GM23338 (cell line): Measurements from ENCODE around the gene FUBP1. TPM values are rescaled to one million over a fixed set of nuclear protein-coding genes. Genes with fewer than 3 reads are reported as not detected.
"Not testable (repeated sequence)": the region's sequence is repeated elsewhere in the genome, so short reads cannot be mapped to it uniquely, and the experiment has no call there.

Experiments used
- ATAC-seq: fragments of 200-7000 bp; cut with Tn5 transposase; 3 replicates; pipeline ENCODE4 v1.9.1; 2020
- DNase-seq: peaks from one replicate; pipeline ENCODE4 v3.0.0-alpha.2; 2015; ENCODE audit warnings: low spot score
- H2AFZ ChIP-seq: fragments of 200-600 bp; sonication (generic); 2 replicates; pipeline ENCODE4 v1.8.0; 2016; ENCODE audit warnings: antibody characterized with exemption, mild to moderate bottlenecking, moderate library complexity
- H3F3A ChIP-seq: fragments of 200-600 bp; sonication (generic); replicated peaks from 2 replicates; pipeline ENCODE4 v1.8.0; 2017; ENCODE audit warnings: antibody characterized with exemption, mixed run types, low read depth
- H3K27ac ChIP-seq: fragments of 200-600 bp; sonication (generic); 2 replicates; pipeline ENCODE4 v1.6.1; 2016; ENCODE audit warnings: low read depth
- H3K27me3 ChIP-seq: fragments of 200-600 bp; sonication (generic); 2 replicates; pipeline ENCODE4 v1.8.0; 2016; ENCODE audit warnings: mild to moderate bottlenecking, mixed run types, moderate library complexity; ENCODE audit not compliant: insufficient read depth
- H3K36me3 ChIP-seq: fragments of 200-600 bp; sonication (generic); 2 replicates; pipeline ENCODE4 v1.8.0; 2016; ENCODE audit warnings: mild to moderate bottlenecking; ENCODE audit not compliant: insufficient read depth
- H3K4me1 ChIP-seq: fragments of 200-600 bp; sonication (generic); 2 replicates; pipeline ENCODE4 v1.8.0; 2016; ENCODE audit warnings: mild to moderate bottlenecking, moderate library complexity; ENCODE audit not compliant: insufficient read depth
- H3K4me2 ChIP-seq: fragments of 200-600 bp; sonication (generic); 2 replicates; pipeline ENCODE4 v1.7.1; 2017; ENCODE audit warnings: mixed run types
- H3K4me3 ChIP-seq: fragments of 200-600 bp; sonication (generic); 2 replicates; pipeline ENCODE4 v1.6.1; 2016; ENCODE audit warnings: mixed run types
- H3K79me2 ChIP-seq: fragments of 200-600 bp; sonication (generic); replicated peaks from 2 replicates; pipeline ENCODE4 v1.8.0; 2017; ENCODE audit warnings: mild to moderate bottlenecking; ENCODE audit not compliant: insufficient read depth
- H3K9me2 ChIP-seq: fragments of 200-600 bp; sonication (generic); 2 replicates; pipeline ENCODE4 v1.8.0; 2017; ENCODE audit not compliant: insufficient read depth
- H4K20me1 ChIP-seq: fragments of 200-600 bp; sonication (generic); replicated peaks from 2 replicates; pipeline ENCODE4 v1.8.0; 2017; ENCODE audit warnings: mild to moderate bottlenecking; ENCODE audit not compliant: insufficient read depth
- H3K27ac Mint-ChIP-seq: 2 replicates; pipeline ENCODE4 v1.8.0; 2020; ENCODE audit warnings: inconsistent platforms, mild to moderate bottlenecking, moderate library complexity, mixed read lengths
- H3K27me3 Mint-ChIP-seq: 3 replicates; pipeline ENCODE4 v1.8.0; 2022; ENCODE audit warnings: low read depth, mild to moderate bottlenecking, moderate library complexity, mixed read lengths, inconsistent platforms; ENCODE audit not compliant: insufficient read depth, poor library complexity
- H3K36me3 Mint-ChIP-seq: 3 replicates; pipeline ENCODE4 v1.8.0; 2021; ENCODE audit warnings: low read depth, mild to moderate bottlenecking, inconsistent platforms, moderate library complexity, mixed read lengths
- H3K4me1 Mint-ChIP-seq: 3 replicates; pipeline ENCODE4 v1.8.0; 2020; ENCODE audit warnings: mild to moderate bottlenecking, inconsistent platforms, mixed read lengths
- H3K4me3 Mint-ChIP-seq: 3 replicates; pipeline ENCODE4 v1.8.0; 2021; ENCODE audit warnings: moderate library complexity, mild to moderate bottlenecking, inconsistent platforms, mixed read lengths
- H3K9me3 Mint-ChIP-seq: 3 replicates; pipeline ENCODE4 v1.8.0; 2020; ENCODE audit warnings: moderate library complexity, mild to moderate bottlenecking, inconsistent platforms, mixed read lengths
- CREB1 ChIP-seq: fragments of 250-450 bp; sonication (Bioruptor Pico); IDR thresholded peaks from 2 replicates; pipeline ENCODE4 v1.5.0; 2020; ENCODE audit warnings: low read depth, mild to moderate bottlenecking, moderate library complexity
- CTCF ChIP-seq, 2 experiments: fragments of 200-600 bp in 1 of 2; sonication (generic) in 1 of 2; conservative IDR thresholded peaks; 2 replicates each; pipeline versions ENCODE4 v1.5.1 to v1.6.1; 2016 to 2017; ENCODE audit warnings: antibody characterized with exemption in 2 of 2, low read depth in 2 of 2, mild to moderate bottlenecking in 2 of 2, moderate library complexity in 1 of 2
- ETS1 ChIP-seq: IDR thresholded peaks from 2 replicates; pipeline ENCODE4 v1.6.1; 2016; ENCODE audit warnings: antibody characterized with exemption
- EZH2 ChIP-seq: fragments of 200-600 bp; sonication (generic); IDR thresholded peaks from one replicate; pipeline ENCODE4 v1.8.0; 2017; ENCODE audit warnings: antibody characterized with exemption, mild to moderate bottlenecking, low read depth; ENCODE audit not compliant: unreplicated experiment
- JUNB ChIP-seq: IDR thresholded peaks from one replicate; pipeline ENCODE4 v1.6.1; 2016; ENCODE audit warnings: antibody characterized with exemption; ENCODE audit not compliant: unreplicated experiment
- NANOG ChIP-seq: IDR thresholded peaks from 2 replicates; pipeline ENCODE4 v1.6.1; 2016; ENCODE audit warnings: antibody characterized with exemption, borderline replicate concordance
- REST ChIP-seq: IDR thresholded peaks from one replicate; pipeline ENCODE4 v1.6.1; 2018; ENCODE audit warnings: antibody characterized with exemption; ENCODE audit not compliant: unreplicated experiment
- ZNF114 ChIP-seq: fragments of 250-450 bp; sonication (Bioruptor Pico); IDR thresholded peaks from 2 replicates; pipeline ENCODE4 v1.5.0; 2020; ENCODE audit warnings: mild to moderate bottlenecking, moderate library complexity
- ZNF462 ChIP-seq: fragments of 250-450 bp; sonication (Bioruptor Pico); IDR thresholded peaks from 2 replicates; pipeline ENCODE4 v1.5.0; 2020; ENCODE audit warnings: mild to moderate bottlenecking, moderate library complexity
- polyA plus RNA-seq: library from polyadenylated mRNA; unstranded; fragments of >200 nt; fragmentation: Nextera tagmentation; extraction: Ambion mirVana; gene quantifications from 2 replicates; pipeline ENCODE4 v1.2.1, GENCODE V29; 2016
- total RNA-seq: library from RNA; depleted of rRNA; stranded (reverse); fragments of >200 nt; shearing (Covaris generic); gene quantifications from 2 replicates; pipeline ENCODE4 v1.2.3, GENCODE V29; 2014

FUBP1 gene
- total and polyA plus RNA-seq, 2 experiments from 2014 or later, result 212 to 308 TPM

GRCh38 chr1:77918918-77919317, 60.0 kb downstream of the FUBP1 start:
- not testable (repeated sequence) for H3K4me1 Mint-ChIP-seq, H3K27me3 ChIP-seq, ATAC-seq, DNase-seq, H3K4me3 Mint-ChIP-seq, H3K9me3 Mint-ChIP-seq, H4K20me1 ChIP-seq, H3K36me3 ChIP-seq, H3K27me3 Mint-ChIP-seq, H3F3A ChIP-seq, H2AFZ ChIP-seq, H3K4me2 ChIP-seq, H3K4me3 ChIP-seq, H3K27ac ChIP-seq, H3K79me2 ChIP-seq, H3K36me3 Mint-ChIP-seq, H3K4me1 ChIP-seq, H3K27ac Mint-ChIP-seq, H3K9me2 ChIP-seq

- H3K27ac Mint-ChIP-seq, result no peak overlapping the region
- no peak overlapping the region for H3K27ac ChIP-seq
- H3K4me3 ChIP-seq, result no peak overlapping the region
- H3F3A ChIP-seq, result no peaks in the 10 kb centered on the region
- no peak overlapping the region for H3K4me3 Mint-ChIP-seq
- no peaks in the 10 kb centered on the region for H3K36me3 Mint-ChIP-seq
- no peaks in the 10 kb centered on the region for H3K9me2 ChIP-seq
- H3K27me3 ChIP-seq, result no peaks in the 10 kb centered on the region
- no peaks in the 10 kb centered on the region for H3K4me1 Mint-ChIP-seq
- no peak overlapping the region for H3K4me2 ChIP-seq
- TF ChIP-seq JUNB, result no peak
- no peak for TF ChIP-seq CTCF (conservative IDR thresholded peaks at IDR 0.05; ENCODE audit: low read depth in 2 of 2)
- TF ChIP-seq ZNF462 (CRISPR knock-in tag), result no peak
- no peak for TF ChIP-seq CREB1 (CRISPR knock-in tag)
- TF ChIP-seq ETS1, result no peak
- no peak for TF ChIP-seq REST
- no peak for TF ChIP-seq ZNF114 (CRISPR knock-in tag)
- no peak for TF ChIP-seq NANOG
- TF ChIP-seq EZH2, result no peak
- peaks cover 2% of the 10 kb centered on the region for H3K27me3 Mint-ChIP-seq
- H4K20me1 ChIP-seq, result no peaks in the 10 kb centered on the region
- H3K4me1 ChIP-seq, result no peaks in the 10 kb centered on the region
- H3K36me3 ChIP-seq, result no peaks in the 10 kb centered on the region
- ATAC-seq (no peak), DNase-seq (no peak)
- no peaks in the 10 kb centered on the region for H3K79me2 ChIP-seq
- H2AFZ ChIP-seq, result no peak overlapping the region
- no peaks in the 10 kb centered on the region for H3K9me3 Mint-ChIP-seq
Measured at GRCh38 chr1:77910116-77910515, 68.8 kb downstream of the FUBP1 start.
